GM12864 (cell line): ENCODE results near the gene TRIM56.
"Not testable (repeated sequence)": the region's sequence is repeated elsewhere in the genome, so short reads cannot be mapped to it uniquely, and the experiment has no call there.

ENCODE experiments used
- DNase-seq: peaks from one replicate; pipeline ENCODE4 v3.0.0-alpha.2; 2011; ENCODE audit warnings: low read depth
- H3K4me3 ChIP-seq: 2 replicates; pipeline ENCODE4 v1.5.1; 2011; ENCODE audit warnings: mild to moderate bottlenecking, low read depth, low read length, control low read depth
- CTCF ChIP-seq: IDR thresholded peaks from 2 replicates; pipeline ENCODE4 v1.5.1; 2011; ENCODE audit warnings: low read depth, mild to moderate bottlenecking, moderate library complexity, low read length, control low read depth, inconsistent platforms; ENCODE audit errors: missing control alignments

Gene TRIM56

GRCh38 chr7:101127460-101128039 is 42.3 kb downstream of the TRIM56 start:
- no peak for TF ChIP-seq CTCF
- H3K4me3 ChIP-seq, result no peak overlapping the region
- no peak for DNase-seq

- TF ChIP-seq CTCF, result no peak
- no peak overlapping the region for H3K4me3 ChIP-seq
- no peak for DNase-seq
Measured at GRCh38 chr7:101128040-101128834, 43.0 kb downstream of the TRIM56 start.

- no peak overlapping the region for H3K4me3 ChIP-seq
- no peak for TF ChIP-seq CTCF
- DNase-seq, result no peak
Measured at GRCh38 chr7:101129603-101130117, 44.4 kb downstream of the TRIM56 start.

GRCh38 chr7:101132626-101133600 is 47.6 kb downstream of the TRIM56 start:
- H3K4me3 ChIP-seq, result not testable (repeated sequence)

GRCh38 chr7:101133621-101134398 is 48.5 kb downstream of the TRIM56 start:
- TF ChIP-seq CTCF, result no peak
- DNase-seq, result no peak
- H3K4me3 ChIP-seq, result no peak overlapping the region

More at GRCh38 chr7:101132626-101133600, 47.6 kb downstream of the TRIM56 start:
- DNase-seq, result not testable (repeated sequence)

GRCh38 chr7:101134399-101134980 is 49.2 kb downstream of the TRIM56 start:
- H3K4me3 ChIP-seq, result no peak overlapping the region
- DNase-seq, result no peak
- no peak for TF ChIP-seq CTCF
